Astrocyte (in vitro differentiated cells and primary cell): Measurements from ENCODE around the gene MORN5. TPM values are rescaled to one million over a fixed set of nuclear protein-coding genes. Genes with fewer than 3 reads are reported as not detected.

Experiments used
- DNase-seq: peaks from one replicate; pipeline ENCODE4 v3.0.0-alpha.2; 2010; ENCODE audit warnings: low read depth
- FAIRE-seq: peaks from 2 replicates; lab custom pipeline; 2011; peaks lifted over from hg19 to GRCh38; lab: Jason Lieb, UNC
- H2AFZ ChIP-seq: 2 replicates; pipeline ENCODE4 v1.6.0; 2012; ENCODE audit warnings: low read depth, low read length, inconsistent platforms
- H3K27ac ChIP-seq: 2 replicates; pipeline ENCODE4 v1.5.1; 2011; ENCODE audit warnings: low read depth, low read length, inconsistent platforms
- H3K27me3 ChIP-seq: 2 replicates; pipeline ENCODE4 v1.6.0; 2011; ENCODE audit warnings: low read length, inconsistent platforms; ENCODE audit not compliant: insufficient read depth
- H3K36me3 ChIP-seq: 2 replicates; pipeline ENCODE4 v1.5.1; 2011; ENCODE audit warnings: low read length, inconsistent platforms; ENCODE audit not compliant: insufficient read depth
- H3K4me1 ChIP-seq: 2 replicates; pipeline ENCODE4 v1.5.1; 2011; ENCODE audit warnings: low read length, inconsistent platforms; ENCODE audit not compliant: insufficient read depth
- H3K4me2 ChIP-seq: 2 replicates; pipeline ENCODE4 v1.6.0; 2012; ENCODE audit warnings: low read length, inconsistent platforms
- H3K4me3 ChIP-seq: 2 replicates; pipeline ENCODE4 v1.5.1; 2011; ENCODE audit warnings: low read depth, mild to moderate bottlenecking, low read length, inconsistent platforms; ENCODE audit not compliant: insufficient read depth
- H3K79me2 ChIP-seq: 2 replicates; pipeline ENCODE4 v1.6.0; 2012; ENCODE audit warnings: mild to moderate bottlenecking, low read length, inconsistent platforms; ENCODE audit not compliant: insufficient read depth
- H3K9ac ChIP-seq: 2 replicates; pipeline ENCODE4 v1.6.0; 2012; ENCODE audit warnings: mild to moderate bottlenecking, low read length, inconsistent platforms
- H3K9me3 ChIP-seq: 2 replicates; pipeline ENCODE4 v1.5.1; 2012; ENCODE audit warnings: low read depth, mild to moderate bottlenecking, low read length, inconsistent platforms; ENCODE audit not compliant: insufficient read depth
- H4K20me1 ChIP-seq: 2 replicates; pipeline ENCODE4 v1.6.0; 2012; ENCODE audit warnings: low read length, inconsistent platforms; ENCODE audit not compliant: insufficient read depth
- H3K27ac Mint-ChIP-seq: one replicate; pipeline ENCODE4 v1.8.0; 2021; ENCODE audit warnings: mild to moderate bottlenecking, mixed read lengths; ENCODE audit not compliant: unreplicated experiment
- H3K27me3 Mint-ChIP-seq: one replicate; pipeline ENCODE4 v1.8.0; 2021; ENCODE audit warnings: low read depth, mixed read lengths; ENCODE audit not compliant: unreplicated experiment
- H3K36me3 Mint-ChIP-seq: one replicate; pipeline ENCODE4 v1.8.0; 2021; ENCODE audit warnings: low read depth, mixed read lengths; ENCODE audit not compliant: unreplicated experiment
- H3K4me1 Mint-ChIP-seq: one replicate; pipeline ENCODE4 v1.8.0; 2021; ENCODE audit warnings: low read depth, mixed read lengths; ENCODE audit not compliant: unreplicated experiment
- H3K4me3 Mint-ChIP-seq: one replicate; pipeline ENCODE4 v1.8.0; 2021; ENCODE audit warnings: mild to moderate bottlenecking, moderate library complexity, mixed read lengths; ENCODE audit not compliant: unreplicated experiment
- H3K9me3 Mint-ChIP-seq: one replicate; pipeline ENCODE4 v1.8.0; 2021; ENCODE audit warnings: mild to moderate bottlenecking, mixed read lengths; ENCODE audit not compliant: unreplicated experiment
- CTCF ChIP-seq: IDR thresholded peaks from 2 replicates; pipeline ENCODE4 v1.5.1; 2011; ENCODE audit warnings: low read depth, mild to moderate bottlenecking, inconsistent platforms, low read length, moderate library complexity; ENCODE audit not compliant: insufficient read depth
- EZH2 ChIP-seq: IDR thresholded peaks from 2 replicates; pipeline ENCODE4 v1.6.1; 2012; ENCODE audit warnings: mild to moderate bottlenecking, low read length, inconsistent platforms; ENCODE audit not compliant: insufficient read depth
- total RNA-seq: library from RNA; stranded (reverse); gene quantifications from 2 replicates; pipeline ENCODE4 v1.2.1, GENCODE V29; 2021

The MORN5 gene
- total RNA-seq, 1 donor from 2014 or later: not detected

DNA sequence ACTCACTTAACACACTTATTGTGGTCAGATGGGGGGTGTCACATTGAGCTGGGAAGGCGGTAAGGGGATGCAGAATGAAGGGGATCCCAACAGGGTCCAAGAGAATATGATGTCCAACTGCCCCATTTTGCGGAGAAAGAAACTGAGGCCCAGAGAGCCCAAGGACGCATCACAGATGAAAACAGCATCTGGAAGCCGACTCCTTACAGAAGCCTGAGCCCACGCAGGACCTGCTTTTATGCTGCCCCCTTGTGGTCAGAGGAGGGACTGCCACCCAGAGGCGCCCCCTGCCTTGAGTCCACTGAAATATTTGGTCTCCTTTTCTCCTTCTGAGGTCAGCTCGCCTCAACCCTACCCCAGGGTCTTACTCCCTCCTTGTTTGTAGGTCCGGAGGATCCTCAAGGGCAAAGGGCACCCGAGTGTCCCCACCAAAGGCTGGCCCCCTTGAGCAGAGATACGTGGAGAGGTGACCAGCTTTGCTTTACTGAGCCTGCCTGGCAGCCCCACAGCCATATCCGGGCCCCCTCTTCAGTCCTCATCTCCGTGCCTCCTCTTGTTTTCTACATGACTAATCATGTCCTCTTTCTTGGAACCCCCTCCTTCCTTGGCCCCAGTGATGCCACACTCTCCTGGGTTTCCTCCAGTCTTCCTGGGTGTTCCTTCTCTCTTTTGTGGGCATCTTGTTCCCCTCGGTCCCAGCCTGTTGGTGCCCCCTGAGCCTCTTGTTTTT lies 36.6 kb upstream of the MORN5 start:
- Mint-ChIP-seq H3K36me3 (no peaks in the 10 kb centered on the region), H3K27me3 (peaks cover 32% of the 10 kb centered on the region), H3K27ac (no peak overlapping the region), H3K9me3 (no peaks in the 10 kb centered on the region), H3K4me1 (peaks cover 10% of the 10 kb centered on the region), H3K4me3 (no peak overlapping the region)
- Histone ChIP-seq H3K4me1 (peaks cover 18% of the 10 kb centered on the region), H3K9me3 (no peaks in the 10 kb centered on the region), H3K4me2 (no peak overlapping the region), H3K79me2 (no peaks in the 10 kb centered on the region), H3K27ac (no peak overlapping the region), H3K36me3 (no peaks in the 10 kb centered on the region), H3K27me3 (peaks cover 3% of the 10 kb centered on the region), H4K20me1 (no peaks in the 10 kb centered on the region), H3K4me3 (no peak overlapping the region), H2AFZ (no peak overlapping the region), H3K9ac (no peak overlapping the region)
- no peak for TF ChIP-seq EZH2
- peak; percentile 96 for TF ChIP-seq CTCF
- FAIRE-seq (no peak), DNase-seq (peak; percentile 17)

- Histone ChIP-seq H3K27me3 (peaks cover 3% of the 10 kb centered on the region), H3K36me3 (no peaks in the 10 kb centered on the region), H3K4me1 (peaks cover 18% of the 10 kb centered on the region), H3K79me2 (no peaks in the 10 kb centered on the region), H3K27ac (no peak overlapping the region), H3K4me2 (no peak overlapping the region), H3K9ac (no peak overlapping the region), H2AFZ (no peak overlapping the region), H3K4me3 (no peak overlapping the region), H4K20me1 (no peaks in the 10 kb centered on the region), H3K9me3 (no peaks in the 10 kb centered on the region)
- Mint-ChIP-seq H3K36me3 (no peaks in the 10 kb centered on the region), H3K27ac (no peak overlapping the region), H3K4me1 (peaks cover 10% of the 10 kb centered on the region), H3K27me3 (peaks cover 35% of the 10 kb centered on the region), H3K4me3 (no peak overlapping the region), H3K9me3 (no peaks in the 10 kb centered on the region)
- TF ChIP-seq EZH2 (no peak), CTCF (no peak)
- FAIRE-seq (no peak), DNase-seq (no peak)
Measured at GRCh38 chr9:122124048-122124447, 35.7 kb upstream of the MORN5 start.

GRCh38 chr9:122124528-122124927 lies 35.2 kb upstream of the MORN5 start:
- no peaks in the 10 kb centered on the region for H3K36me3 ChIP-seq

More at GRCh38 chr9:122124528-122124927, 35.2 kb upstream of the MORN5 start:
- TF ChIP-seq EZH2 (no peak), CTCF (no peak)
- no peak overlapping the region for H3K4me3 Mint-ChIP-seq
- Histone ChIP-seq H2AFZ (no peak overlapping the region), H4K20me1 (no peaks in the 10 kb centered on the region), H3K27ac (no peak overlapping the region), H3K27me3 (peaks cover 3% of the 10 kb centered on the region), H3K4me1 (peaks cover 18% of the 10 kb centered on the region), H3K9me3 (no peaks in the 10 kb centered on the region), H3K79me2 (no peaks in the 10 kb centered on the region), H3K4me3 (no peak overlapping the region), H3K4me2 (no peak overlapping the region), H3K9ac (no peak overlapping the region)
- no peak overlapping the region for H3K27ac Mint-ChIP-seq
- H3K36me3 Mint-ChIP-seq: no peaks in the 10 kb centered on the region
- no peak for FAIRE-seq
- DNase-seq: no peak
- H3K4me1 Mint-ChIP-seq: peaks cover 10% of the 10 kb centered on the region
- peaks cover 39% of the 10 kb centered on the region for H3K27me3 Mint-ChIP-seq
- no peaks in the 10 kb centered on the region for H3K9me3 Mint-ChIP-seq
